Fibroblast of lung (primary cell): ENCODE measurements around the gene FRS2.
"Not testable (repeated sequence)": the region's sequence is repeated elsewhere in the genome, so short reads cannot be mapped to it uniquely, and the experiment has no call there.

Source experiments
- EZH2 ChIP-seq: IDR thresholded peaks from 2 replicates; pipeline ENCODE4 v1.5.1; 2012; ENCODE audit warnings: low read length, control low read depth, mild to moderate bottlenecking; ENCODE audit errors: missing control alignments
- TF ChIP-seq, protein P1 (sequence below), 2 donors: IDR thresholded peaks in 1 of 2; conservative IDR thresholded peaks in 1 of 2; 1 replicate in 1 of 2; 2 replicates in 1 of 2; pipeline ENCODE4 v1.5.1; 2011 to 2012; ENCODE audit warnings: low read length in 2 of 2, control low read depth in 1 of 2, inconsistent platforms in 1 of 2, low read depth in 1 of 2, mild to moderate bottlenecking in 1 of 2

DNA sequence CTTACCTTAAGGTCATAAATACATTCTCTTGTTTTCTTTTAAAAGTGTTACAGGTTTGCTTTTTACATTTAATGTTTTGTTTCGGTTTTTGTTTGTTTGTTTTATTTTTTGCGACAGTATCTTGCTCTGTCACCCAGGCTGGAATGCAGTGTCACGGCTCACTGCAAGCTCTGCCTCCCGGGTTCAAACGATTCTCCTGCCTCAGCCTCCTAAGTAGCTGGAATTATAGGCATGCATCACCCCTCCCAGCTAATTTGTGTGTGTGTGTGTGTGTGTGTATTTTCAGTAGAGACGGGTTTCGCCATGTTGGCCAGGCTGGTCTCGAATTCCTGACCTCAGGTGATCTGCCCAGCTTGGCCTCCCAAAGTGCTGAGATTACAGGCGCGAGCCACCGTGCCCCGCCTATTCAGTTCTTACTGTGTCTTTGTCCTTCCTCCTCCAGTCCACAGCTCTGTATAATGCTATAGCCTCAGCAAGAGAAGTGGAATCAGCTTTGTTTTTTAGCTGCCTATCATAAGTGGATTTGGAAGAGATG, 17.5 kb upstream of the FRS2 start:
- TF ChIP-seq, protein P1, sequence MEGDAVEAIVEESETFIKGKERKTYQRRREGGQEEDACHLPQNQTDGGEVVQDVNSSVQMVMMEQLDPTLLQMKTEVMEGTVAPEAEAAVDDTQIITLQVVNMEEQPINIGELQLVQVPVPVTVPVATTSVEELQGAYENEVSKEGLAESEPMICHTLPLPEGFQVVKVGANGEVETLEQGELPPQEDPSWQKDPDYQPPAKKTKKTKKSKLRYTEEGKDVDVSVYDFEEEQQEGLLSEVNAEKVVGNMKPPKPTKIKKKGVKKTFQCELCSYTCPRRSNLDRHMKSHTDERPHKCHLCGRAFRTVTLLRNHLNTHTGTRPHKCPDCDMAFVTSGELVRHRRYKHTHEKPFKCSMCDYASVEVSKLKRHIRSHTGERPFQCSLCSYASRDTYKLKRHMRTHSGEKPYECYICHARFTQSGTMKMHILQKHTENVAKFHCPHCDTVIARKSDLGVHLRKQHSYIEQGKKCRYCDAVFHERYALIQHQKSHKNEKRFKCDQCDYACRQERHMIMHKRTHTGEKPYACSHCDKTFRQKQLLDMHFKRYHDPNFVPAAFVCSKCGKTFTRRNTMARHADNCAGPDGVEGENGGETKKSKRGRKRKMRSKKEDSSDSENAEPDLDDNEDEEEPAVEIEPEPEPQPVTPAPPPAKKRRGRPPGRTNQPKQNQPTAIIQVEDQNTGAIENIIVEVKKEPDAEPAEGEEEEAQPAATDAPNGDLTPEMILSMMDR (conservative IDR thresholded peaks at IDR 0.05 in 1 of 2, IDR thresholded peaks at IDR 0.05 in 1 of 2; ENCODE audit: low read depth in 1 of 2, low read length in 2 of 2) = not testable (repeated sequence)
- not testable (repeated sequence) for TF ChIP-seq EZH2
